HG03039 (cell line): ENCODE measurements around the gene RAI1.

Source experiments
- ATAC-seq: cut with Tn5 transposase; IDR thresholded peaks from one replicate; pipeline ENCODE4 v1.9.1; 2021; ENCODE audit warnings: mild to moderate bottlenecking, moderate library complexity; ENCODE audit not compliant: unreplicated experiment

RAI1 gene

DNA sequence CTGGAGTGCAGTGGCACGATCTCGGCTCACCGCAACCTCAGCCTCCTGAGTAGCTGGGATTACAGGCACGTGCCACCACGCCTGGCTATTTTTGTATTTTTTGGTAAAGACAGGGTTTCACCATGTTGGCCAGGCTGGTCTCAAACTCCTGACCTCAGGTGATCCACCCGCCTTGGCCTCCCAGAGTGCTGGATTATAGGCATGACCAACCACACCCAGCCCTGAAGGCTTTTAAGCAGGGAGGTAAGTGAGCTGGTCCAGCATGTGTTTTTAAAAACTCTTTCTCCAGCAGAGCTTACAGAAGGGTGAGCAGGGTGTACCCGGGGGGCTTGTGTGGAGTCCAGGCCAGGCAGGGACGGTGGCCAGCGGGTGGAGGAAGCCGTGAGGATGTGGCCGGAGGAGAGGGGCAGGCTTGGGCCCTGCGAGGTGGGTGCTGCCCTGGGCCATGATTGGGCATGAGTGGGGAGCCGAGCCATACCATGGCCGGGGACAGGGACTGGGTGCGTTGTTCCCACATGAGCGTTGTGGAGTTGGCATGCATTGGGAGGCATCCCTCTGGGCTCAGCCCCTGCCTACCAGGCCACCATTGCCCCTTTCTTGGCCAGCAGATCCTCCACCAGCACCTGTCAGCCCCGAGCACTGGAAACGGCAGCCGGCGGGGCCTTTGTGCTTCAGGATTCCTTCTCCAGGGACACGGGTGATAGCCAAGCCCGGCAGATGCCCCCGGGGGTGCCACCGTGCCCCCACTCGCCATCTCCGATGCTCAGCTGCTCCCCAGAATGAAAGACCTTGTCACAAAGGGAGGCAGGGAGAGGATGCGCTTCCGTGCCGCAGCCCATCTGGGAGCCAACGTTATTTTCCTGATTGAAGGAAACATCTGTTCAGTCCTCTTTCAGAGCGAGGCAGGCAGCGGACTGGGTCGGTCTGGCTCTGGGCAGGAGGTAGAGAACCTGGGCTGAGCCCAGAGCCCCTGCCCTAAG lies 64.5 kb downstream of the RAI1 start:
- ATAC-seq = no peak

DNA sequence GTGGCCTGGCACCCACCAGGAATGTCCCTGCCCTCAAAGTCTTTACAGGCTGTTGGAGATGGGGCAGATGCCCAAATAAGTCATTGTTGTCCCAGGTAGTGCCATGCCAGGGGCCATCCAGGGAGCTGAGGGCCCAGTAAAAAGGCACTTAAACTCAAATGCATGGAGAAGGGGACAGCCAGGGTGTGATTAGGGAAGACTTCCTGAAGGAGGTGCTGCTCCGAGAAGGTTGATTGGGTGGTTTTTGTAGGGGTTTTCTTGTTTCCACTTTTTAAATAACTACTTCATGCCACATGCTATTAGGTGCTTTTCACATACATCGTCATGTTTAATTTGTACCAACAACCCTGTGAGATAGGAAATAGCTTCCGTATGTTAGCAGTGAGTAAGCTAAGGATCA lies 66.9 kb downstream of the RAI1 start:
- no peak for ATAC-seq

DNA sequence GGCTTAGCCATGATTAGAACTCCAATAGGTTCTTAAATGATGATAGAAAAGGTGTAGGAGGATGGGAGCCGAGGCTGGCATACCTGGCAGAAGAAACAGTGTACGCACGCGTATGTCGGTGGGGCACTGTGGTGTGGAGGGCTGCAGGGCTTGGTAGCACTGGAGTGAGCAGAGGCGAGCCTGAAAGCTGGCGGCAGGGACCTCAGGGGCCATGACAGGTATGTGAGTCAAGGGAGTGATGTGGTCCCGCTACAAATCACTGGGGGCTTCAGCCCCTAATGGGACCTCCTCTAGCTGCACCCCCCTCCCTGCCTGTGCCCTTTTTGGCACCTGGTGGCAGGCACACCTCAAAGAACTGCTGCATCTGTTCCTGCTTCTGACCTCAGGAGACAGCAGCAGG lies 67.3 kb downstream of the RAI1 start:
- no peak for ATAC-seq

DNA sequence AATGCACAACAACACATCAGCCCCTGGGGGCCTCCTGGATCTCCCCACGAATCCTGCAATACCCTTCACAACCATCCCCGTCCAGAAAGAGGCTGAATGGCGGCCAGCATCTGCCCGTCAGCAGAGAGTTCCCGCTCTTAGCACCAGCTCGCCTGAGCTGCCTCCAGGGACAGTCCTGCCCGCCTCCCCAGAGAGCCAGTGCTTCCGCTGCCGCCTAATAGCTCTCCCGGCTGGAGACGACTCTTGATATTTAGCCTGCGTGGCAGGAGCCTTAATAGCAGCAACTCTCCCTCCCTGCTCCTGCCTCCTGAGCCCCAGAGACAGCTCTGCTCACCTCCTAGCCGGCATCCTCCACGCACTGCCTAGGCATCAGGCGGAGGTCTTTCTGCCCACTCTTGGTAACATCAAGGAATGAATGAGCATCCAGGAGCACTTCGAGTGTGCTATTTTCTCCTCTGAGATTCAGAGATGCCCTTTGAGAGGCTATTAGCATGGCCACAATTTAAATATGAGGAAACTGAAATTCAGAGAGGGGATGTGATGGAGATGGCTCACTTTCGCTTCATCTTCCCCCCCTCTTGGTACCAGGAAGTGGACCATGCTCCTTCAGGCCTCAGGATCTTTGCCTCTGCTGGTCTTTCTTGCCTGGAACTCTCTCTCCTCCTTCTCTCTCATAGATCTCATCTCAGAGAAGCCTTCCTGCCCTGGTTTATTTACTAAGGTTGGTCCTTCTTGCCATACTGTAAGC lies 67.9 kb downstream of the RAI1 start:
- no peak for ATAC-seq

DNA sequence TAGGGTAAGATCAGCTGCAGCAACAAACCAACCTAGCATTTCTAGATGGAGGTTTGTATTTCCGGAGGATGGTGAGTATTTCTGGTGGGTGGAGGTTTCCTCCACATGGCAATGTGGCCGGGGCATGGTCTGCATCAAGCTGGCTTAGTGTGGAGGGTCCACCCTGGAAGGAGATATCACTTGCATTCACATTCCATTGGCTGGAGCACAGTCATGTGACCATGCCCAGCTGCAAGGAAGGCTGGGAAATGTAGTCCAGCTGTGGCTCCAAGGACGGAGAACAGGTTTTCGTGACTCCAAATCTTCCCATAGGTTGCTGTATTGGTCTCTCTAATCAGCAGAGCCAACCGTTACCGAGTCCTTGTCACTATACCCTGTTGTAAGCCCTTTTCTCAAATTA lies 68.7 kb downstream of the RAI1 start:
- no peak for ATAC-seq

DNA sequence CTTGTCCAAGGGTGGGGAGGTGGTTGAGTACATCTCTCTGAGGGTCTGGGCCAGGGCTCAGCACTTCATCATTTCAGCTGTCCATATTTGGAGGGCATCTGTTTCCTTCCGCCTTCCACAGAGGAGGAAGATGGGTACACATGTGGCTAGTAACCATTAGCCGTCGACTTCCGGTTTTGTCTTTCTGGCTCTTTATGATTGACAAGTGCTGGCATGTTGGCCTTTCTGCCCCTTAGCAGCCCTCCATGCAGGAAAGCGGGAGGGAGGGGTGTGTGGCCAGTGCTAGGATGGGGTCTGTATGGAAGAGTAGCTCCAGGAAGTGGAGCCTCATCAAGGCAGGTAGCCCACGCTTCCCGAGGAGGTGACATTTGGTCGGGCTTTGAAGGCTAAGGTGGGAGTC lies 69.6 kb downstream of the RAI1 start:
- no peak for ATAC-seq

DNA sequence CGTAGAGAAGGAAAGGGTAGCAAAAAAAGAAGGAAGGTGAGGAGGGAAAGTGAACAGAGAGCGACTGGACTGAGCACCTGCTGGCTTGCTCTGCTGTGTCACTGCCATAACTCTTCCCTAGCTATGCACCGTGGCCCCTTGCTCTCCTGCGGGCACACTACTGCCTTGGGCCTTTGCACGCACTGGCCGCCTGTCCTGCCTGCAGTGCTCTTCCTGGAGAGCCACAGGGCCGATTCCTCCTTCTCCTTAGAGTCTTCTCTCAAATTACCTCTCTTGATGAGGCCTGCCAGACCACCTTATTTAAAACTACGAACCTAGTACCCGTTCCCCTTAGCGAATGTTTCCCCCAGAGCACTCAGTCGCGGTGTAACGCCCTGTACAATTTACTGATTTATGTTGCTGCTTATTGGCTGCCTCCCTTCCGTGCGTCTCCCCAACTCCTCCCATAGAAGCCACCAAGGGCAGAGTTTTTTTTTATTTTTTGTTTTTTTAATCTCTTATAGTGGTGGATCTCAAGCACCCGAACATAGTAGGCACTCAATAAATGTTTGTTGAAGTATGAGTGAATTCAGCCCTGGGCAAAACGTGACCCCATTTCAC lies 70.3 kb downstream of the RAI1 start:
- no peak for ATAC-seq

DNA sequence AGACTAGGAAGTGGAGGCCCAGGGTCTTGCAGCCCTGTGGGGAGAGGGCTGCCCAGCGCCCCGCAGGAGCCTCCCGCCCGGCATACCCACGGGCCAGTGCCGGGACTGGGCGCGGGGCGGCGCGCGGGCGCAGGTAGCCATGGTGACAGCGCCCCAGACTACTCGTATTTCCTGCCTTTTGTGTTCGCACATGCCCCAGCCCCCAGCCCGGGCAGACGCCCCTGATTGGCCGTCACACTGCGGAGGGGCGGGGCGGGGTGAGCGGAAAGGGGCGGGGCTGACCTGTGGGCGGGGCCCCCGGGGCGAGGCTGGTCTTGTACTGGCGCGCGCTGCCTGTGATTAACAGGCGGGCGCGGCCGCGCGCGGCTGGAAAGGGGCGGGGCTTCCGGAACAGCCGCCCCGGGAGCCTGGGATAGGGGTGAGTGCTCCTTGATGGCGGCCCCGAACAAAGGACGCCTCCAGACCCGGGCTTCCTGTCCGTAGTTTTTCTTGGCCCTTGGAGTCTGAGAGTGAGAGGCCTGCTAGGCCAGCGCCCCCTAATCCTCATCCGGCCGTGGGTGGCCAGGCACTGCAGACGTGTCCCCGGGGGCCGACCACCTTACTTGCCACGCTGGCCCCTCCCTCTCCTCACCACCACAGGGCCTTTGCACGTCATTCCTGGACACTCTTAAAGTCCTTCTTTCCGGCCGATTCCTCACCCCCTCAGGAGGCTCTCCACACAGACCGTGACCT lies 71.0 kb downstream of the RAI1 start:
- peak; percentile 74 for ATAC-seq

DNA sequence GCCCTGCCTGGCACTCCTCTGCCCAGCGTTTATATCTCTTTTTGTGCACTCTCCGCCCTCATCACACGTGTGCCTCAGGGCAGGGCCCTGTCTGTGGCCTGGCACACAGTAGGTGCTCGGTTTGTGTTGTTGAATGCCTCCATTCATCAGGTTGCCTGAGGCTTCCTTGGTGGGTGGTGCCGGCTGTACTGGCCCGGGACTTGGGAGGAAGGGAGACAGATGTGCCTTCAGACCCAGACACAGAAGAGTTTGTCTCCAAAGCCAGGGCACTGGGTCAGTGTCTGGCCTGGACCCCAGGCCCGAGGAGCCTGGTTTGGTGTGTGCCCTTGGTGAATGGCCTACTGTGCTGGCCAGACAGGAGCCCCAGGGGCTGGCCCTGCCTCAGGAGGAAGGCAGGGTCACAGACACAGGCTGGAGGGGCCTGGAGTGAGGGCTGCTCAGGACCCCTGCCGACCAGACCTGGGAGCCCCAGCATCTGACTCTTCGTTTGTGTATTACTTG lies 71.6 kb downstream of the RAI1 start:
- no peak for ATAC-seq

DNA sequence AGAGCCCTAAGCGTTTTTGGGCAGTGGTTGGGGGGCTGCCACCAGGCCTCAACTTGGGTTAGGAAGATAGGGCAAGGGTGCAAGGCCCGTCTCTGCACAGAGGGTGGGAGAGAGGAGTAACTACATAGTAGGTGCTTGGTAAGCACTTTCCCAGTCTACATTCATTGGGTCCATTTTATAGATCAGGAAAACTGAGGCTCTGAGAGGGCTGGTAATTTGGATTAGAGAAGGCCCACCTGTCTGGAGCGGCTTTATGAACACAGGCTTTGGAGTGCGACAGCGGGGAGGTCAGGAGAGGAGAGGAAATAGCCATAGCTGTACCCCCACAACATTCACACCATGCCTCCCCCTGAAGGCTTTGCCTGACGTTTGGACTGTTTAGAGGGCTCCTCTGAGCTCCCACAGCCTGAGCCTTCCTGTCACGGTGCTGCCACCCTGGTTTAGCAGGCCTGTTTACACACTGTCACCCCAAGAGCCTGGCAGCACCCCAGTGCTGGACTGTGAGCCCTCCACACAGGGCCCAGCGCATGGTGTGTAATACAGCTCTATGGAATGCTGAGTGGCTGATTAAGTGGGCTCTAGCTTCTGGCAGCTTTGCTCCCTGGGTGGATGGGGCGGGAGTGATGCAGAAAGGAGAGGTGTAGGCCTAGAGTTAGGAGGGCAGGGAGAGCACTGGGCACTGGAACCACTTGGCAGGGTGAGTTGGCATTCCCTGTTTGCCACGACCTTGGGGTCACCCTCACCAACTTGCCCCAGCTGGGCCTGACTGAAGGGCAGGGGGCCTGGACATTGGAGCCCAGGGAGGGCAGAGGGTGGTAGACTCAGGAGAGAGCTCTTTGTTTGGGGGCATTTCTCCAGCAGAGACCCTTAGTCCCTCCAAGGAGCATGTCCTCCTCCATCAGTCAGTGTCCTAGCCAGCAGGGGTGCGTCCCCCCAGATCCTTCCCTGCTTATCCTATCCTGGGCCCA lies 73.7 kb downstream of the RAI1 start:
- no peak for ATAC-seq

DNA sequence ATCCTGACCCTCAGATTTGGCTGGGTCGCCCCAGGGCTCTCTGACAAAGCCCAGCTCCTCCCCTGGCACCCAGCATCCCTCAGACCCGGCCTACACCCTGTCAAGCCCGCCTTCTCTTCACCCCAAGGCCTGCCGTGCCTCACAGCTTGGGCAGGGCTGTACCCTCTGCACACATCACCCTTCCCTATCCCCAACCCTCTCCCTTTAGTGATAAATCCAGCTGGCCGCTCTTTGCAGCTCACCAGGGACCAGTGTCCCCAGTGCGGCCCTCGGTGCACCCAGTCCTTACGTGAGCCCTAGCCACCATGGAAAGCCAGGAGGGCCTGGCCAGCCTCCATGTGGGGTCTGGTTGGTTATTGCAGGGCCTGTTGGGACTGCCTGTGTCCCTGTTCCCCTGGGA lies 74.5 kb downstream of the RAI1 start:
- no peak for ATAC-seq

DNA sequence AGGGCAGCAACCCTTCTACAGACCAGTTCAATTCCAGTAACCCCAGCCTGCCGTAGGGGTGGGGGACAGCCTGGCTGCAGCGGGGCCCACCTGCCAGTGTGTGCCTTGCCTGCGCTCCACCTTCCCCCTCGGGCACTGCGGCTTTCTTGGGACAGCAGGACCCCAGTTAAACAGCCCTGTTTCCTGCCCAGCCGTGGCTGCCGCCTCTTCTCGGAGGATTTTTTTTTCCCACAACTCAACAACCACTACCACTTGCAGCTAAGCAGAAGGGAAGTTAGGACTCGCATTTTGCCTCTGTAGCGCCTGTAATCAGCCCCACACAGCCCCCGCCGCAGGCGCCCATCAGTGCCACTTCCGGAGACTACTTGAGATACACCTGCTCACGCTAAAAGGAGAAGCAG lies 76.1 kb downstream of the RAI1 start:
- ATAC-seq = no peak

DNA sequence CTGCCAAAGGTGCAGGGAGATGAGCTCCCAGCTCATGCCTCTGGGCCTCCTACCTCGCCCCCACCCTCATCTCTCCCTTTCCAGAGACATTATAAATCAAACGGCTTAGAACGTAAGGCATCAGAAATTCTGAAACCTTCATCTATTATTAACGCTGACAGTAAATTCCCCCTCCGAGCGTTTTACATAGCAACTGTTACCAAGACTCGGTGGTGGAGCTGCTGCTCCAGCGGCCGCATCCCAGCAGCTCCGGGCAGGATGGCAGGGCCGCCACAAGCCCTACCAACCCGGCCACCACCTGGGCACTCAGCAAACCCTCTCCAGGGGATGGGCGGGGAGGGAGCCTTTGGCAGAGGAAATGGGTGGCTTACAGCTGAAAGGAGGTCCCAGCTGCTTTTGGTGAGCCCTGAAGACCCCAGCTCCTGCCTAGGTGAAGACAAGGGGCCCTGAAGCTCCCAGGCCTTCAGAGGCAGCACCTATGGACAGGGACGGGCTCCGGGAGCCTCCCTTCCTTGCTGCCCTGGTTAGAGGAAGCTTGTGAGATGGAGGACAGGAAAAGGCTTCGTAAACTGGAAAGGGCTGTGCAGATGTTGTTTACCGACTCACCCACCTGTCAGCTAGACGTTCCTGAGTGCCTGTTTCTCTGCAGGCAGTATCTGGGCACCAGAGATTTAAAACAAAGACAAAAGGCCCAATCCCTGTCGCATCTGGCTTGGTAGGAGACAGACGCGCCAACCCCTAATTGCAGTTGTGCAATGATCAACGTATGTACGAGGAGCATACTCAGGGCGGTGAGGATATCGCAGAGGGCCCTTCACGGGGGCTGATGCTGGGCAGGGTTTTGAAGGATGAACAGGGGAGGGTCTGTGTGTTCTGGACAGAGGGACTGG lies 76.9 kb downstream of the RAI1 start:
- ATAC-seq = no peak

DNA sequence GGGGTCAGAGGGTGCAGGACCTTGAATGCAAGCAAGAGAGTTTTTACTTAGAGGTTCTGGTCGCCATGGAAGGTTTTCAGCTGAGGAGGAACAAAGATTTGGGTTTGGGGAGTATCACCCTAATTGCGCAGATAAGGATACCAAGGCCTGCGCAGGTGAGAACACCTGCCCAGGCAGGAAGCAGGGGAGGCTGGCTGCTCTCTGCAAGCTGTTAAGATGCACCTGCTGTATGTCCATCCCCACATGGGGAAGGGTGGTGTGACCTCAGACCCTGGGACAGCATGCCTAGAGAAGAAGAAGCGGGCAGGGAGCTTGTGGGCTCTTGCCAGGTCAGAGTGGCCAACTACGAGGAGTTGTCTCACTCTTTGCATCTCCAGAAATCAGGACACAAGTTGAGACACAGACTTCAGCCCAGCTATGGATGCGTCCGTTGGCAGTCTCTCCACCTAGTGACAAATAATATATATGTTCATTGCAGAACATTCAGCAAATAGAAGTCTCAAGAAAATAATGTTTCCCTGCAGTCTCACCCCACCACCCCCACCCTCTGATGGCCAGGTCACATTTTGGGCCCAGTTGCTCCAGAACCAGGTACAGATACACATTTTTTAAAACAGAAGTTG lies 77.8 kb downstream of the RAI1 start:
- ATAC-seq = no peak

DNA sequence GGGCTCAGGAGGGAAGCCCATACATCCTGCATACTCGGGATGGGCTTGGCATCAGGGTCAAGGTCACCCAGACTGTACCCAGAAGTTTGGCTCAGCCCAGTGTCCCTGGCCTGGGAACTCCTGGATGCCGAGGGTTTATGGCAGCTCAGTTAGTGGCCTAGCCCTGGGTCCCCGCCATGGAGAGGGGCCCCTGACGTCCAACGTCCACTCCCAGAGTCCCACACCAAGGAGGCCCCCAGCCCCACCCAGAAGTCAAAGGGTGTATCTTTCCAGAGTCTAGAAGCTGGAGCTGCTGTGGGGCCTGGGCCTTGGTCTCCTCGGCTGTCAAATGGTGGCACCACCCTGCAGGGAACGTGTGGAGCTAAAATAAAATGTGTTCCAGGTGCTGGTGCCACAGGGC lies 79.1 kb downstream of the RAI1 start:
- no peak for ATAC-seq

DNA sequence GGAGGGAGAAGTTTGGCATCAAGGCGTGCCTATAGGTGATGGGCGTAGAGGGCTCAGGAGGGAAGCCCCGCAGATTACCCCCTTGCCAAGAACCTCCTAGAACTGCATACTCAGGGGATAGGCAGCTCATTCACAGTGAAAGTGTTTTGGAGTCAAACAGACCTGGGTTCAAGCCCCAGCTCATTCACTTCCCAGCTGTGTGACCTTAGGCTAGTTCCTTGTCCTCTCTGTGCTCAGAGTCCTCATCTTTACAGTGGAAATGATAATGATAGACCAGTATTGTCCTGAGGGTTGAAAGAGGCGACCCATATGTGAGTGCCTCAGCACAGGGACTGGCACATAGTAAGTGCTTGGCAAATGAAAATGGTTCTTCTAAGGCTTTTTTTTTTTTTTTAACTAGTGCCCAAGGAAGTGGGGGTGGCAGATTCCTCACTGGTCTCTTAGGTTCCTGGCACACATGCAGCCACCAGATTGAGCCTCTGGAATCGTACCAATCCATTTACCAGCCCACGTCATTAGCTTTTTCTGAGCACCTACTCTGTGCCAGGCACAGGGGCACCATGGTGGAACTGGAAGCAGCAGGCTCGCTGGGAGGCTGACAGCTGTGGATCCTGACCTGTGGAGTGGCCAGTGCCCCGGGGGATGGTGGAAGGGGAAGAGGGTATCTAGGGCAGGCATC lies 79.8 kb downstream of the RAI1 start:
- ATAC-seq = no peak

DNA sequence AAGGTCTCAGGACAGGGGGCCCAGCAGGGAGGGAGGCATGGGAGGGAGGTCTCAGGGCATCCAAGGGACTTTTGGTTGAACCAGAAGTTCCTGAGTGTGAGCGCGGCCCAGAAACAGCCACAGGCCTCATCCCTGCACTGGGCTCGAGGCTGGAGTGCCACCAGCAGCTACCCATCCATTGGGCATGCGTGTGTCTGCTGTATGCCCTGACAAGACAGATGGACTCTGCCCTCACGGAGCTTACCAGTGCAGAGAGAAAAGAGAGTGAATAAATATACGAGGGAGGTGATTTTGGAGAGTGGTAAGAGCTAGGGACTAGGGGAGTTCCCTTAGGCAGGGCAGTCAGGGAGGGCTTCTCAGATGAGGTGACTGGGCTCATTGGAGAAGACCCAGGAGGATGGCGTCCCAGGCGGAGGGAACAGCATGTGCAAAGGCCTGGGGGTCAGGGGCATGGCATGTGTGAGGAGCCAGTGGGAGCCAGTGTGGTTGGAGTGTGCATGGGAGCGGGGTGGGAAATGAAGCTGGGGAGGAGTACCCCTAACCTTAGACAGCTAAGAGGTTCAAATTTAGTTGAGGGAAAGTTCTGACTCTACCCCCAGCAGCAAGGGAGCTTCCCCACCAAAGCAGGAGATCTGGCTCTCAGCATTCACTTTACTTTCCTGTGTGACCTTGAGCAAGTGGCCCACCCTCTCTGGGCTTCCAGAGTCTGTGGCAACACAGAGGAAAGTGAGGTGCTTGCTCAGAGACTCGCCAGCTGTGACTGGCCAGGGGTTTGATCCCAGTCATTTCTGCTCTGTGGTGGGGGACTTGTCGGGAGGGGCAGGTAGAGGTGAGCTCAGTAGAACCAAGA lies 80.9 kb downstream of the RAI1 start:
- no peak for ATAC-seq
